Measurements from ENCODE around the gene SPHKAP. TPM values are rescaled to one million over a fixed set of nuclear protein-coding genes. Genes with fewer than 3 reads are reported as not detected.

SPHKAP gene
- total RNA-seq, 4 donors from 2014 or later: 0.20 to 1.6 (median 1.5) TPM; not detected in 1

GRCh38 chr2:228118940-228119339 lies 62.5 kb downstream of the SPHKAP start:
- 15 to 25% methylated on average over 2 of the region's 2 CpGs for WGBS, 2 donors
- Histone ChIP-seq H3K27ac (no peak overlapping the region), H3K4me1 (no peaks in the 10 kb centered on the region), H3K36me3 (no peaks in the 10 kb centered on the region), H3K4me3 (replicated peaks in 1 of 3) (no peak overlapping the region), H3K27me3 (no peaks in the 10 kb centered on the region), H3K9me3 (no peaks in the 10 kb centered on the region)
- intact Hi-C loops (cut with DNase I): no loop called here
- no peak for TF ChIP-seq CTCF (IDR thresholded peaks at IDR 0.05)
- no peak for DNase-seq

- no peaks in the 10 kb centered on the region for H3K36me3 ChIP-seq
- intact Hi-C loops (cut with DNase I): no loop called here
- WGBS, 2 donors: 80 to 81% methylated on average over 2 of the region's 2 CpGs
Measured at GRCh38 chr2:228107846-228108245, 73.6 kb downstream of the SPHKAP start.

GRCh38 chr2:228105526-228106250 lies 75.8 kb downstream of the SPHKAP start:
- H3K4me1 ChIP-seq: no peaks in the 10 kb centered on the region
- no peak overlapping the region for H3K27ac ChIP-seq
- DNase-seq: no peak
- TF ChIP-seq POLR2A (IDR thresholded peaks at IDR 0.05) (no peak), CTCF (IDR thresholded peaks at IDR 0.05) (no peak)
- H3K27me3 ChIP-seq: no peaks in the 10 kb centered on the region
- intact Hi-C loops (cut with DNase I): no loop called here
- H3K36me3 ChIP-seq: no peaks in the 10 kb centered on the region
- 81 to 85% methylated on average over 8 of the region's 8 CpGs for WGBS, 2 donors
- H3K4me3 ChIP-seq (replicated peaks in 1 of 3): no peak overlapping the region
- no peaks in the 10 kb centered on the region for H3K9me3 ChIP-seq

More at GRCh38 chr2:228107846-228108245, 73.6 kb downstream of the SPHKAP start:
- H3K4me1 ChIP-seq: no peaks in the 10 kb centered on the region
- no peak for DNase-seq
- no peaks in the 10 kb centered on the region for H3K9me3 ChIP-seq
- H3K27me3 ChIP-seq: no peaks in the 10 kb centered on the region
- TF ChIP-seq CTCF (IDR thresholded peaks at IDR 0.05) (no peak), POLR2A (IDR thresholded peaks at IDR 0.05) (no peak)
- no peak overlapping the region for H3K4me3 ChIP-seq (replicated peaks in 1 of 3)
- no peak overlapping the region for H3K27ac ChIP-seq

GRCh38 chr2:228104215-228104614 lies 77.3 kb downstream of the SPHKAP start:
- intact Hi-C loops (cut with DNase I): no loop called here
- no peaks in the 10 kb centered on the region for H3K9me3 ChIP-seq
- DNase-seq: no peak
- no peak for TF ChIP-seq CTCF (IDR thresholded peaks at IDR 0.05)
- no peak for TF ChIP-seq POLR2A (IDR thresholded peaks at IDR 0.05)
- H3K4me1 ChIP-seq: no peaks in the 10 kb centered on the region
- no peaks in the 10 kb centered on the region for H3K27me3 ChIP-seq
- no peak overlapping the region for H3K27ac ChIP-seq
- H3K4me3 ChIP-seq (replicated peaks in 1 of 3): no peak overlapping the region
- no peaks in the 10 kb centered on the region for H3K36me3 ChIP-seq
- WGBS, 2 donors: 95 to 96% methylated on average over 2 of the region's 2 CpGs

- Histone ChIP-seq H3K36me3 (no peaks in the 10 kb centered on the region), H3K9me3 (no peaks in the 10 kb centered on the region), H3K4me1 (no peaks in the 10 kb centered on the region), H3K4me3 (replicated peaks in 1 of 3) (no peak overlapping the region), H3K27me3 (no peaks in the 10 kb centered on the region), H3K27ac (no peak overlapping the region)
- DNase-seq: no peak
- intact Hi-C loops (cut with DNase I): no loop called here
- 54 to 56% methylated on average over 5 of the region's 5 CpGs for WGBS, 2 donors
- TF ChIP-seq POLR2A (IDR thresholded peaks at IDR 0.05): no peak
- no peak for TF ChIP-seq CTCF (IDR thresholded peaks at IDR 0.05)
Measured at GRCh38 chr2:228103379-228103778, 78.1 kb downstream of the SPHKAP start.

Measured in thyroid gland (tissue), 4 donors.